DOHH2 (cell line): ENCODE measurements around the gene CNTN4.

Experiments
- H3F3A ChIP-seq: fragments of 200-600 bp; sonication (generic), shearing (Covaris generic); 2 replicates; pipeline ENCODE4 v1.6.0; 2016; ENCODE audit warnings: antibody characterized with exemption, mild to moderate bottlenecking; ENCODE audit not compliant: control insufficient read depth, insufficient read depth
- H3K27ac ChIP-seq: fragments of 200-600 bp; sonication (generic); 2 replicates; pipeline ENCODE4 v1.5.1; 2014; ENCODE audit warnings: low read depth, mild to moderate bottlenecking, low read length, moderate library complexity
- H3K27me3 ChIP-seq: fragments of 200-600 bp; sonication (generic); 2 replicates; pipeline ENCODE4 v1.6.1; 2014; ENCODE audit warnings: mild to moderate bottlenecking, low read length, mixed read lengths; ENCODE audit not compliant: control insufficient read depth
- H3K36me3 ChIP-seq: fragments of 200-600 bp; sonication (generic); 2 replicates; pipeline ENCODE4 v1.6.1; 2014; ENCODE audit warnings: mild to moderate bottlenecking, low read length, moderate library complexity, mixed read lengths; ENCODE audit not compliant: control insufficient read depth
- H3K4me1 ChIP-seq: fragments of 200-600 bp; sonication (generic); 2 replicates; pipeline ENCODE4 v1.6.1; 2014; ENCODE audit warnings: mild to moderate bottlenecking, low read length, mixed read lengths; ENCODE audit not compliant: control insufficient read depth
- H3K4me2 ChIP-seq: fragments of 200-600 bp; sonication (generic); 2 replicates; pipeline ENCODE4 v1.6.0; 2014; ENCODE audit warnings: mild to moderate bottlenecking, low read length, moderate library complexity
- H3K4me3 ChIP-seq: fragments of 200-600 bp; sonication (generic); 2 replicates; pipeline ENCODE4 v1.5.1; 2014; ENCODE audit warnings: mild to moderate bottlenecking, low read length, mixed read lengths
- H3K79me2 ChIP-seq: fragments of 200-600 bp; sonication (generic); 2 replicates; pipeline ENCODE4 v1.6.1; 2014; ENCODE audit warnings: mild to moderate bottlenecking, low read length, mixed read lengths; ENCODE audit not compliant: control insufficient read depth
- H3K9me2 ChIP-seq: fragments of 200-600 bp; sonication (generic); replicated peaks from 2 replicates; pipeline ENCODE4 v1.6.1; 2014; ENCODE audit warnings: mild to moderate bottlenecking, low read length, mixed read lengths; ENCODE audit not compliant: control insufficient read depth
- H3K9me3 ChIP-seq: fragments of 200-600 bp; sonication (generic); 2 replicates; pipeline ENCODE4 v1.6.1; 2014; ENCODE audit warnings: antibody characterized with exemption, low read length, mixed read lengths; ENCODE audit not compliant: control insufficient read depth, insufficient read depth
- H4K20me1 ChIP-seq: fragments of 200-600 bp; sonication (generic); 2 replicates; pipeline ENCODE4 v1.6.0; 2014; ENCODE audit warnings: low read depth, mild to moderate bottlenecking, antibody characterized with exemption, low read length, moderate library complexity; ENCODE audit not compliant: control insufficient read depth, insufficient read depth
- EZH2phosphoT487 ChIP-seq: fragments of 200-600 bp; sonication (generic); IDR thresholded peaks from 2 replicates; pipeline ENCODE4 v1.6.1; 2017; ENCODE audit warnings: borderline replicate concordance, mild to moderate bottlenecking, antibody characterized with exemption, low read length, moderate library complexity, mixed read lengths
- TF ChIP-seq, protein P1 (sequence below): fragments of 200-600 bp; sonication (generic); IDR thresholded peaks from one replicate; pipeline ENCODE4 v1.5.1; 2014; ENCODE audit warnings: antibody characterized with exemption, mild to moderate bottlenecking, low read depth, low read length; ENCODE audit not compliant: poor library complexity, severe bottlenecking

Gene CNTN4

DNA sequence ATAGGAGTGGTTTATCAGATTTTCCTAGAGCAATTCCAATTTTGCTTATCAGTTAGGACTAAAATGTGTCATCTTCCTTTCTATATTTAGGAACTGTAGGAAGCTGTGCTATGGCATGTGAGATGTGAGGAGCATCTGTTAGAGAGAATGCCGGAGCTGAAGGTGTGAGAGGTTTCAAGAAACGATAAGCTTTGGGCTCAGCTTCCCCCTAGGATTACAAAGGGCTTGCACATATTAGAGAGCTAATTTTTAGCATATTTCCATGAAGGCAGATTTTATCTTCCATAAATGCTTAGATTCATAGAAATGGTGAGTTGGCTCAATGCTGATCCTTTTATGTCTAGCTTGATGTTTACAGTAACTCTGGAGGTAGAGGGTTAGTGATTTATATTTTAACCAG lies 120.2 kb downstream of the CNTN4 start:
- Histone ChIP-seq H3K9me2 (no peaks in the 10 kb centered on the region), H3K27ac (no peak overlapping the region), H3K36me3 (no peaks in the 10 kb centered on the region), H3F3A (no peaks in the 10 kb centered on the region), H3K27me3 (no peaks in the 10 kb centered on the region), H4K20me1 (no peaks in the 10 kb centered on the region), H3K4me2 (no peak overlapping the region), H3K79me2 (no peaks in the 10 kb centered on the region), H3K4me1 (no peaks in the 10 kb centered on the region), H3K9me3 (no peaks in the 10 kb centered on the region), H3K4me3 (no peak overlapping the region)
- TF ChIP-seq, protein P1, sequence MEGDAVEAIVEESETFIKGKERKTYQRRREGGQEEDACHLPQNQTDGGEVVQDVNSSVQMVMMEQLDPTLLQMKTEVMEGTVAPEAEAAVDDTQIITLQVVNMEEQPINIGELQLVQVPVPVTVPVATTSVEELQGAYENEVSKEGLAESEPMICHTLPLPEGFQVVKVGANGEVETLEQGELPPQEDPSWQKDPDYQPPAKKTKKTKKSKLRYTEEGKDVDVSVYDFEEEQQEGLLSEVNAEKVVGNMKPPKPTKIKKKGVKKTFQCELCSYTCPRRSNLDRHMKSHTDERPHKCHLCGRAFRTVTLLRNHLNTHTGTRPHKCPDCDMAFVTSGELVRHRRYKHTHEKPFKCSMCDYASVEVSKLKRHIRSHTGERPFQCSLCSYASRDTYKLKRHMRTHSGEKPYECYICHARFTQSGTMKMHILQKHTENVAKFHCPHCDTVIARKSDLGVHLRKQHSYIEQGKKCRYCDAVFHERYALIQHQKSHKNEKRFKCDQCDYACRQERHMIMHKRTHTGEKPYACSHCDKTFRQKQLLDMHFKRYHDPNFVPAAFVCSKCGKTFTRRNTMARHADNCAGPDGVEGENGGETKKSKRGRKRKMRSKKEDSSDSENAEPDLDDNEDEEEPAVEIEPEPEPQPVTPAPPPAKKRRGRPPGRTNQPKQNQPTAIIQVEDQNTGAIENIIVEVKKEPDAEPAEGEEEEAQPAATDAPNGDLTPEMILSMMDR: no peak
- no peak for TF ChIP-seq EZH2phosphoT487

DNA sequence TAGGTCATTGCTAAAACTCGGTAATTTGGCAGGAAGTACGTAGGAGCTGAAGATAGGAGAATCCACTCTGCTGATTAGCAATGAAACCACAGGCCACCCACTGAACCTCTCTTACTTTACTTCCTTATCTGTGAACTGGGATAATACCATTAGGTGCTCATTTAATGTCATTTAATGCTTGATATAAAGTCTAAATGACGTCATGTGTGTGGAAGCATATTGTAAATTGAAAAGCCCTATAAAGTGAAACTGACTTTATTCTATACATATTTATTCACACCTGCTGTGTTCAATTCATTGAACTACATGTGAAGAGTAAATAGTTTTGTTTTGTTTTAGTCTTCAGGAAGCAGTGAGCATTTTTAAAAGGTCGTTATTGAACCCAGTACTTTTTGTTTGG lies 137.5 kb downstream of the CNTN4 start:
- Histone ChIP-seq H3K9me3 (no peaks in the 10 kb centered on the region), H3K4me2 (no peak overlapping the region), H3K9me2 (no peaks in the 10 kb centered on the region), H3K79me2 (no peaks in the 10 kb centered on the region), H4K20me1 (no peaks in the 10 kb centered on the region), H3K36me3 (no peaks in the 10 kb centered on the region), H3K4me1 (no peaks in the 10 kb centered on the region), H3K4me3 (no peak overlapping the region), H3K27me3 (no peaks in the 10 kb centered on the region), H3K27ac (no peak overlapping the region), H3F3A (no peaks in the 10 kb centered on the region)
- TF ChIP-seq EZH2phosphoT487: no peak
- TF ChIP-seq, protein P1: no peak

DNA sequence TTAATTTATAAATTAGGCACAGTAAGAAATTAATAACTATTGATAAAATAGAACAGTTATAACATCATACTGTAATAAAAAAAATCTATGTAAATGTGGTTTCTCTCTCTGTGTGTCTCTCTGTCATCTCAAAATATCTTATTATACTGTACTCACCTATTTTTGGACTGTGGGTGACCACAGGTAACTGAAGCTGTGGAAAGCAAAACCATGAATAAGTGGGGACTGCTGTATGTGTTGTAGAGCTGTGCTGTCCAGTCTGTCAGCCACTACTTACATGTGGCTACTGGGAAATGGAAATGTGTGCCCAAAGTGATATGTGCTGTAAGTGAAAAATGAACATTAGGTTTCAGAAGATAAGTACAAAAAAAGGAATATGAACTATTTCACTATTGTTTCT lies 145.5 kb downstream of the CNTN4 start:
- H3K27ac ChIP-seq: no peak overlapping the region
- H3K9me2 ChIP-seq: no peaks in the 10 kb centered on the region
- no peaks in the 10 kb centered on the region for H3K4me1 ChIP-seq
- no peaks in the 10 kb centered on the region for H3K79me2 ChIP-seq
- no peaks in the 10 kb centered on the region for H4K20me1 ChIP-seq
- H3K4me3 ChIP-seq: no peak overlapping the region
- H3K4me2 ChIP-seq: no peak overlapping the region
- no peaks in the 10 kb centered on the region for H3F3A ChIP-seq
- no peak for TF ChIP-seq EZH2phosphoT487
- TF ChIP-seq, protein P1: no peak
- no peaks in the 10 kb centered on the region for H3K36me3 ChIP-seq
- H3K9me3 ChIP-seq: no peaks in the 10 kb centered on the region
- H3K27me3 ChIP-seq: no peaks in the 10 kb centered on the region
